Measurements from ENCODE around the gene DNAH2.

- TF ChIP-seq CTCF (IDR thresholded peaks at IDR 0.05): no peak
- no peak for TF ChIP-seq POLR2A (IDR thresholded peaks at IDR 0.05)
- TF ChIP-seq EP300 (IDR thresholded peaks at IDR 0.05): no peak
These were observed 28.4 kb downstream of the DNAH2 start for GRCh38 chr17:7745748-7746470.
